ENCODE data around the gene TMEM9B.

DNA sequence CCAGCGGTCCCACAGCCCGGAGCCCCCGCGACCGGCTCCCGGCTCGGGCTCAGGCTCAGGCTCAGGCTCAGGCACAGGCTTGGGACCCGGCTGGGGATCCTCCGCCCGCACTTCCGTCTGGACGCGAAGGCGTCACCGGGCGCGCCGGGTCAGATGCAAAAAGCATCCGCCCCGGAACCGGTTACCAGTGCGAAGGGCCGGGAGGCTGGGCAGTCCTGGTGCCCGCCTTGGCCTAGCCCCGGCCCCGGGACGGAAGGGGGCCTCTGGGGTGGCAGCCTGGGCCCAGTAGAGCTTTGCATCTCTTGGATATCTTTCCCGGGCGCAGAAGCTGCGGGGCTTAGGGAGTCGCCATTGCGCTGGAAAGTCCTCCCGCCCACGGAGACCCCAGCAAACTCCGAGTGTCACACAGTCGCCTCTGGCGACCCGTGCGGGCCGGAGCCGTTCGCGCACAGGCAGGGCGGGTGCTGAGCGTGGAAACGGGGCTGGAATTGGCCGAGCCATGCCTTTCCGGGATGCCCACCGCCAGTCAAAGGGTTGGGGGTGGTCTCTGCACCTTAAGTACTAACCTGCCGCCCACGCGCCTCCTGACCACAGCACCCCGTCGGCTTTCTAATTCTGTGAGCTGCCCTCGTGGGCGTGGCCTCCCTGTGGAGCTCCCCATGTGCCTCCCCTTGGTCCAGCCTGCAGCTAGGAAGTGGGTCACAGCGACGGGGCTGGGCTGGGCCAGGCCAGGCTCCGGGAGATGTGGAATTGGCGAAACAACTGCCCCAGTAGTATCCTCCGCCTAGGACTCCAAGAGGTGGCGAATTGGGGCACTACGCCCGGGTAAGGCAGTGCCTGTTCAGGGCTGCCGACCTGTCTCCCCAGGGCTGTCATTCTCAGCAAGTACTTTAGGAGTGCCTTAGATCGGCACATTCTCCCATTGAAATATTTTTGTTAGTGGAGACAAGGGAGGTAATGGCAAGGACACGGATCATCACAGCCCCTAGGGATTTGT, at the start of gene TMEM9B:
- TF ChIP-seq, protein P1, sequence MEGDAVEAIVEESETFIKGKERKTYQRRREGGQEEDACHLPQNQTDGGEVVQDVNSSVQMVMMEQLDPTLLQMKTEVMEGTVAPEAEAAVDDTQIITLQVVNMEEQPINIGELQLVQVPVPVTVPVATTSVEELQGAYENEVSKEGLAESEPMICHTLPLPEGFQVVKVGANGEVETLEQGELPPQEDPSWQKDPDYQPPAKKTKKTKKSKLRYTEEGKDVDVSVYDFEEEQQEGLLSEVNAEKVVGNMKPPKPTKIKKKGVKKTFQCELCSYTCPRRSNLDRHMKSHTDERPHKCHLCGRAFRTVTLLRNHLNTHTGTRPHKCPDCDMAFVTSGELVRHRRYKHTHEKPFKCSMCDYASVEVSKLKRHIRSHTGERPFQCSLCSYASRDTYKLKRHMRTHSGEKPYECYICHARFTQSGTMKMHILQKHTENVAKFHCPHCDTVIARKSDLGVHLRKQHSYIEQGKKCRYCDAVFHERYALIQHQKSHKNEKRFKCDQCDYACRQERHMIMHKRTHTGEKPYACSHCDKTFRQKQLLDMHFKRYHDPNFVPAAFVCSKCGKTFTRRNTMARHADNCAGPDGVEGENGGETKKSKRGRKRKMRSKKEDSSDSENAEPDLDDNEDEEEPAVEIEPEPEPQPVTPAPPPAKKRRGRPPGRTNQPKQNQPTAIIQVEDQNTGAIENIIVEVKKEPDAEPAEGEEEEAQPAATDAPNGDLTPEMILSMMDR (conservative IDR thresholded peaks at IDR 0.05; ENCODE audit: low read length), result no peak
- TF ChIP-seq EZH2phosphoT487 (IDR thresholded peaks at IDR 0.05; ENCODE audit: borderline replicate concordance), result no peak
